GM13976 (cell line): ENCODE results near the gene ENTR1.
"Not testable (repeated sequence)": the region's sequence is repeated elsewhere in the genome, so short reads cannot be mapped to it uniquely, and the experiment has no call there.

Experiments
- DNase-seq: peaks from one replicate; pipeline ENCODE4 v3.0.0; 2012; ENCODE audit warnings: low spot score
- in situ Hi-C: fragments of 300-500 bp; cut with MboI; formaldehyde crosslinking; loops from one replicate; pipeline ENCODE4 v1.12.0; 2022; ENCODE audit warnings: low sequenced_read_pairs, mixed read lengths, inconsistent platforms; ENCODE audit not compliant: unreplicated experiment
- TF ChIP-seq, protein P1 (sequence below): IDR thresholded peaks from 2 replicates; pipeline ENCODE4 v1.5.1; 2012; ENCODE audit warnings: borderline replicate concordance, mild to moderate bottlenecking; ENCODE audit not compliant: insufficient read depth; ENCODE audit errors: extremely low read depth, missing control alignments, control extremely low read depth

Gene ENTR1

DNA sequence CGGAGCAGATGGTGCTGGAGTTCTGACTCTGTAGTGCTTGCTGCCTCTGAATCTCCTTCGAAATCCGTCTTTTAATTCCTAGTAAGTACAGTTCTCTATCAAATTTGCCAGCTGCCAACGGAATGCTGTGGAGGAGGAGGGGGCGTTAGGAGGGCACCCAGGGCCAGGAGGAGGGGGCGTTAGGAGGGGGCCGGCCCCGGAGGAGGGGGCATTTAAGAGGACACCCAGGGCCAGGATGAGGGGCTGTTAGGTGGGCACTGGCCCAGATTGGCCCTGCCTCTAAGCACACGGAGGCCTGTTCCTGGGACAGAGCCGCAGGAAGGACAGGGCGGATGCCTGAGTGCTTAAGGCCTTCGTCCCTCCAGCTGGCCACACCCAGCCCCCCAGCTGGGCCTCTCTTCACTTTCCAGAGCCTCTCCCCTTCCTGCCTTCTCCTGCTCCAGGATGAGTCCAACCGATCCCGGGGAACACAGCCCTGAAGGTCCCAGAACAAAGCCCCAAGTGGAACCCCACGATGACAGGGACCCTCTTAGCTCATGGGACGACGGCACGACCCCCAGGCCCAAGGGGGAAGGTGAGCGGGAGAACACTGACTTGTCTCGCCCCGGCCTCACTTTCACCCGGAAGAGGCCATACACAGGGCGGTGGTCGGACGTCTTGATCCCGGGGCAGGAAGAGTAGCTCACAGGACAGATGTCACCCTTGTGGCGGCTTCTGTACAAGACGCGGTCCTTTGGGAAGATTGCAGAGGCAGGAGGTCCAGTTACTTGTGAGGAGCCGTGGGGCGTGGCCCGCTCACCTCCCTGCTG, 19.5 kb upstream of the ENTR1 start:
- in situ Hi-C loops, result no loop called here
- DNase-seq, result no peak
- TF ChIP-seq, protein P1, sequence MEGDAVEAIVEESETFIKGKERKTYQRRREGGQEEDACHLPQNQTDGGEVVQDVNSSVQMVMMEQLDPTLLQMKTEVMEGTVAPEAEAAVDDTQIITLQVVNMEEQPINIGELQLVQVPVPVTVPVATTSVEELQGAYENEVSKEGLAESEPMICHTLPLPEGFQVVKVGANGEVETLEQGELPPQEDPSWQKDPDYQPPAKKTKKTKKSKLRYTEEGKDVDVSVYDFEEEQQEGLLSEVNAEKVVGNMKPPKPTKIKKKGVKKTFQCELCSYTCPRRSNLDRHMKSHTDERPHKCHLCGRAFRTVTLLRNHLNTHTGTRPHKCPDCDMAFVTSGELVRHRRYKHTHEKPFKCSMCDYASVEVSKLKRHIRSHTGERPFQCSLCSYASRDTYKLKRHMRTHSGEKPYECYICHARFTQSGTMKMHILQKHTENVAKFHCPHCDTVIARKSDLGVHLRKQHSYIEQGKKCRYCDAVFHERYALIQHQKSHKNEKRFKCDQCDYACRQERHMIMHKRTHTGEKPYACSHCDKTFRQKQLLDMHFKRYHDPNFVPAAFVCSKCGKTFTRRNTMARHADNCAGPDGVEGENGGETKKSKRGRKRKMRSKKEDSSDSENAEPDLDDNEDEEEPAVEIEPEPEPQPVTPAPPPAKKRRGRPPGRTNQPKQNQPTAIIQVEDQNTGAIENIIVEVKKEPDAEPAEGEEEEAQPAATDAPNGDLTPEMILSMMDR, result no peak

DNA sequence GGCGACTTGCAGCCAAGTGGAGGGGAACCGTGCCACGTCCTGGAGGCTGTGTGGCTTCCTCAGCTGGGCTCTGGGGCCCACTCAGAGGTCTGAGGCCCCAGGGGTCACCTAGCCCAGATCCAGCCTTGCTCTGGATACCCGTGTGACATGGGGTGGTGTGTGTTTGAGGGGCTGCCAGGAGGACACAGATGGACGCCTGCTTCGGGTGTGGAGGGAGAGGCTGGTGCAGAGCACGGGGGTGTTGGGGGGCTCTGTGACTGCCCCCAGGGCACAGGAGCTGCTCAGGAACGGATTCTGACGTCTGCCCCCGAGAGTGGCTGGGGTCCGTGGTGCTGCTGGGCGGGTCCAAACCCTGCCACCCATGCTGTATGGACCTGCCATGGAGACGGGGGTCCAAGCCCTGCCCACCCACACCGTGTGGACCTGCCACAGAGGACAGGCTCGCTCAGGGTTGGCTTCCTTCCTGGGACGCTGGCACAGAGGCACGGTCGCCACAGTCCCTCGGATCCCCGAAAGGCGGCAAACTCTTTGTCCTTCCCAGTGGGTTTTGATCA, 18.7 kb upstream of the ENTR1 start:
- TF ChIP-seq, protein P1, result no peak
- no peak for DNase-seq
- in situ Hi-C loops, result no loop called here

DNA sequence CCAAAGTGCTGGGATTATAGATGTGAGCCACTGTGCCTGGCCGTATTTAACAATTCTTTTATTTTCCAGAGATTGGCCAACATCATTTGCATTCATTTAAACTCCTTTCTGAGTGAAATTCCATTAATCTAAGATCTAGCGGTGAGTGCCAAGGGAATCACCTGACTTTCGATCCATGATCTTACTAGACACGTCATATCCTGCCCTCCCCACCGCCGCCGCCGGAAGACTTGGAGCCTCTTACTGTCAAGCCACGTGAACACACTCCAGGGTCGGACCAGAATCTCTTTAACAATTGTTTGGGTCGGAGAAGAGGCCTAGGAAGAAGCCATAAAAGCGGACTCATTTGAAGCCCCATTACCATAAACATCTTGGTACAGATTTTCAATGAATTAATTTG, 16.4 kb upstream of the ENTR1 start:
- in situ Hi-C loops, result no loop called here
- TF ChIP-seq, protein P1, result no peak
- no peak for DNase-seq

DNA sequence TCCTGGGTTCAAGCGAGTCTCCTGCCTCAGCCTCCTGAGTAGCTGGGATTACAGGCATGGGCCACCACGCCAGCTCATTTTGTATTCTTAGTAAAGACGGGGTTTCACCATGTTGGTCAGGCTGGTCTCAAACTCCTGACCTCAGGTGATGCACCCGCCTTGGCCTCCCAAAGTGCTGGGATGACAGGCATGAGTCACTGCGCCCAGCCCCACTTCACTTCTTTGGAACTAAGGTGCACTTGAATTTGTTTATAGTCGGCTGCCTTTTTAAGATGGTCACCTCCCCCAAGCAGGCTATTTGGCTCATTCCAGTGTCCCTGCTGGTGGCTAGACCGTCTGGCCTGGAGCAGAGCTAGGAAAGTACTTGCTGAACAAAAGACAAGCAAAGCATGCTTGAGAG, 15.0 kb upstream of the ENTR1 start:
- DNase-seq, in situ Hi-C loops: not testable (repeated sequence)

DNA sequence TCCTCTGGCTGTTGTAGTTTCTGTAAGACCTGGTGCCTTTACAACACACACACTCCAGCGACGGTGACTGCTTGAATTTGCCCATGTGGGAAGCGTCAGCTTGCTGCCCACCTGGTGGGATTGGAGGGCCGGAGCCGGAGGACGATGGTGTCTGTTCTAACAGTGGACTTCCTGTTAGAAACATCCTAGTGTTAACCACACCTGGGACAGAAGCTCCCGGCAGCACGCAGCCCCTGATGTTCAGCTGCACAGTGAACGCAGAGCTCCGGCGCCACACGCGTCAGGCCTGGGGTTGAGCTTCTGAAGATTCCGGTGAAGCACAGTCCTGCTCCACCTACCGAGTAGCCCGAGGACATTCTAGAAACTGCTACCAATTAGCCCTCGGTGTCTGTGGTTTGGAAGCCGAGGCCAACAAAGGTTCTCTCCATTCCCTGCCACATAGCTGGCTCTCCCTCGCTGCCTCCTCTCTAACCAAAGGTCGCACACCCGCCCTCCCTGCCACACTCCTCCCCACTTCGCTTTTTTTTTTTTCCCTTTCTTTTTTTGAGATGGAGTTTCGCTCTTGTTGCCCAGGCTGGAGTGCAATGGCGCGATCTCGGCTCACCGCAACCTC, 14.4 kb upstream of the ENTR1 start:
- TF ChIP-seq, protein P1, result no peak
- DNase-seq, result no peak
- in situ Hi-C loops, result no loop called here

DNA sequence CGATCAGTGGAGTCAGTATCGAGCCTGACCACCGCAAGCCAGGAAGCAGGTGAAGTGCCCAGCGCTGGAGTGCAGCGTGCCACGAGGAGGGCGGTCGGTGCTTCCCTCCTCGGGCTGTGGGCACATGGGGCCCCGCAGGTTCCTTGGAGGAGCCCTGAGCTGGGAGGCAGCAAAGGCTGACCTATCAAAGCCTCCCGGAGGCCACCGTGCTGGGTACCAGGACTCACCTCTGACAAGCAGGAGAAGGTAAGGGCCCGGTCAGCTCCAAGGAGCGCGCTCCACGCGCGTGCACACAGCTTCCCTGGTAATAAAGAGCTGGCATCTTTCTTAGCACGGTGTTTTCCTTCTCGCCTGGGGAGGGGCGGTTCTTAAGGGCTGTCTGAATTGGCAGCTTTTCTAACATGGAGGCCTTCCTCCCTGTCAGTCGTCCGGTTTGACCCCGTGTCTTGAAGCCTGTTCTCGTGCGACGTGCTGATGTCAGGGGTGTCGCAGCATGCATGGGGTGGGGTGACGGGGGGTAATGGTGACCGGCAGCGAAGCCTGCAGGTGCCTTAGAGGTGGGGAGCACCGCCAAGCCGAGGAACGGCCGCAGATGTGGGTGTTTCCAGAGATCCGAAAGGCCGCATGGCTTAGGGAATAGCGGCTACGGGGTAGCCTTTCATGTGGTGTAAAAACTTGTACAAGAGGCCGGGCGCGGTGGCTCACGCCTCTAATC, 13.2 kb upstream of the ENTR1 start:
- in situ Hi-C loops, result no loop called here
- TF ChIP-seq, protein P1, result no peak

More for the DNA sequence above, 13.2 kb upstream of the ENTR1 start:
- DNase-seq, result no peak
